Measurements from ENCODE around the gene SIL1. TPM values are rescaled to one million over a fixed set of nuclear protein-coding genes. Genes with fewer than 3 reads are reported as not detected.

Gene SIL1
- total and polyA plus RNA-seq, 5 donors from 2014 or later = 9.8 to 12.3 (median 11.2) TPM

DNA sequence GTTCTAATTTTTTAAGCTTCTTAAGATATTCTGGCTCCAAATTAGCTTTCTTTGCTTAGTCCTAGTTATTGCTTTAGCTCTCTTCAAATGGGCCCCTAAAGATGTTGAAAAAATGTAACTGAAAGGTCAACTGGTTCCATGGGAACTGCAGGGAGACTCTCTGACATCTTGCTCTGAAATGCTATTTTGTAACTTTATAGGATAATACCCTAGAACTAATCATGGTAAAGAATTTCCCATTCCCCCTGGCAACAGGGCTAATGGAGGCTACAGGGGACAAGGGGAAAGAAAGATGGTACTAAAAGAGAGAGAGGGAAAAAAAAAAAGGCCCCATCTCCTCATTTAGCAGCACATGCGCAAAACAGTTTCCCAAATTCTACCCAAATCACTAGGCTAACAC is 39.4 kb downstream of the SIL1 start:
- H3K9me3 Mint-ChIP-seq = no peaks in the 10 kb centered on the region
- Histone ChIP-seq H3K9me3 (ENCODE audit: control insufficient read depth in 2 of 2, low read length in 2 of 2) (no peaks in the 10 kb centered on the region), H3K4me3 (ENCODE audit: low read depth, low read length) (no peak overlapping the region), H3K27ac (ENCODE audit: insufficient read depth, low read length, poor library complexity, severe bottlenecking) (no peak overlapping the region), H3K27me3 (ENCODE audit: control insufficient read depth, insufficient read depth, low read length) (no peaks in the 10 kb centered on the region), H3K36me3 (ENCODE audit: control insufficient read depth, insufficient read depth, low read length) (no peaks in the 10 kb centered on the region), H3K4me1 (ENCODE audit: control insufficient read depth, insufficient read depth, low read length, poor library complexity, severe bottlenecking) (no peaks in the 10 kb centered on the region)
- H3K36me3 Mint-ChIP-seq = peaks cover 6% of the 10 kb centered on the region
- no peak for DNase-seq
- H3K27me3 Mint-ChIP-seq = no peaks in the 10 kb centered on the region
- no peak overlapping the region for H3K4me3 Mint-ChIP-seq
- no peak overlapping the region for H3K27ac Mint-ChIP-seq
- H3K4me1 Mint-ChIP-seq = peaks cover 0 to 5% (median 2%) of the 10 kb centered on the region in 4 donors
- no peak for ATAC-seq (ENCODE audit: low read depth in 2 of 2)

GRCh38 chr5:139157556-139157955 is 40.6 kb downstream of the SIL1 start:
- no peaks in the 10 kb centered on the region for H3K4me1 ChIP-seq (ENCODE audit: control insufficient read depth, insufficient read depth, low read length, poor library complexity, severe bottlenecking)
- H3K27me3 Mint-ChIP-seq = no peaks in the 10 kb centered on the region
- H3K36me3 ChIP-seq (ENCODE audit: control insufficient read depth, insufficient read depth, low read length) = no peaks in the 10 kb centered on the region
- ATAC-seq (ENCODE audit: low read depth in 2 of 2) (no peak), DNase-seq (no peak)
- H3K4me3 Mint-ChIP-seq = no peak overlapping the region
- H3K27me3 ChIP-seq (ENCODE audit: control insufficient read depth, insufficient read depth, low read length) = no peaks in the 10 kb centered on the region
- no peak overlapping the region for H3K27ac ChIP-seq (ENCODE audit: insufficient read depth, low read length, poor library complexity, severe bottlenecking)
- peaks cover 0 to under 1% (median under 1%) of the 10 kb centered on the region in 4 donors for H3K4me1 Mint-ChIP-seq
- H3K9me3 ChIP-seq (ENCODE audit: control insufficient read depth in 2 of 2, low read length in 2 of 2) = no peaks in the 10 kb centered on the region
- H3K9me3 Mint-ChIP-seq = no peaks in the 10 kb centered on the region
- no peak overlapping the region for H3K27ac Mint-ChIP-seq
- H3K36me3 Mint-ChIP-seq = peaks cover 11% of the 10 kb centered on the region
- no peak overlapping the region for H3K4me3 ChIP-seq (ENCODE audit: low read depth, low read length)

DNA sequence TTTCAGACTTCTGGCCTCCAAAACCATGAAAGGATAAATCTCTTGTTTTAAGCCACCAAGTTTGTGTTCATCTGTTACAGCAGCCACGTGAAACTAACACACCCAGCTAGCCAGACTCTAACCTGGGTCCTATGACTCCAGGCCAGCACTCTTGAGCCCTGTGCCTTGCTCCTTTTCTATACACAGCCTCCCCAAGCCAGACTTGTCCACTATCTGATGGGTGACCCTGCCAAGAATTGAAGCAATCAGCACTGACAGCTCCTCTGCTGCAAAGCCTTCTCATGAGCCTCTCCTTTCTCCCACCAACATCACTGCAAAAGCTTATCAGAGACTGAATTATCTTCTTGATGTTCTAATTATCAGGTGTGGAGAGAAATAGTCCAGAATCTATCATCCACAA is 41.4 kb downstream of the SIL1 start:
- no peaks in the 10 kb centered on the region for H3K4me1 Mint-ChIP-seq
- DNase-seq = no peak
- no peak overlapping the region for H3K27ac ChIP-seq (ENCODE audit: insufficient read depth, low read length, poor library complexity, severe bottlenecking)
- no peaks in the 10 kb centered on the region for H3K36me3 ChIP-seq (ENCODE audit: control insufficient read depth, insufficient read depth, low read length)
- H3K36me3 Mint-ChIP-seq = peaks cover 11% of the 10 kb centered on the region
- H3K9me3 Mint-ChIP-seq = no peaks in the 10 kb centered on the region
- no peak overlapping the region for H3K4me3 ChIP-seq (ENCODE audit: low read depth, low read length)
- H3K4me1 ChIP-seq (ENCODE audit: control insufficient read depth, insufficient read depth, low read length, poor library complexity, severe bottlenecking) = no peaks in the 10 kb centered on the region
- H3K27me3 Mint-ChIP-seq = no peaks in the 10 kb centered on the region
- H3K4me3 Mint-ChIP-seq = no peak overlapping the region
- no peaks in the 10 kb centered on the region for H3K27me3 ChIP-seq (ENCODE audit: control insufficient read depth, insufficient read depth, low read length)
- no peaks in the 10 kb centered on the region for H3K9me3 ChIP-seq (ENCODE audit: control insufficient read depth in 2 of 2, low read length in 2 of 2)
- H3K27ac Mint-ChIP-seq = peak overlapping the region in 1 of 3 donors; percentile 29
- no peak for ATAC-seq (ENCODE audit: low read depth in 2 of 2)

- Histone ChIP-seq H3K36me3 (ENCODE audit: control insufficient read depth, insufficient read depth, low read length) (no peaks in the 10 kb centered on the region), H3K4me1 (ENCODE audit: control insufficient read depth, insufficient read depth, low read length, poor library complexity, severe bottlenecking) (no peaks in the 10 kb centered on the region), H3K4me3 (ENCODE audit: low read depth, low read length) (no peak overlapping the region), H3K27me3 (ENCODE audit: control insufficient read depth, insufficient read depth, low read length) (no peaks in the 10 kb centered on the region), H3K27ac (ENCODE audit: insufficient read depth, low read length, poor library complexity, severe bottlenecking) (no peak overlapping the region), H3K9me3 (ENCODE audit: control insufficient read depth in 2 of 2, low read length in 2 of 2) (no peaks in the 10 kb centered on the region)
- H3K27me3 Mint-ChIP-seq = no peaks in the 10 kb centered on the region
- H3K4me3 Mint-ChIP-seq = no peak overlapping the region
- H3K9me3 Mint-ChIP-seq = no peaks in the 10 kb centered on the region
- peaks cover 11% of the 10 kb centered on the region for H3K36me3 Mint-ChIP-seq
- H3K27ac Mint-ChIP-seq = no peak overlapping the region
- H3K4me1 Mint-ChIP-seq = peaks cover 0 to under 1% (median under 1%) of the 10 kb centered on the region in 4 donors
- ATAC-seq (ENCODE audit: low read depth in 2 of 2) (no peak), DNase-seq (no peak)
Observed at GRCh38 chr5:139155333-139155732, 42.8 kb downstream of the SIL1 start.

GRCh38 chr5:139151902-139152301 is 46.3 kb downstream of the SIL1 start:
- DNase-seq (no peak), ATAC-seq (ENCODE audit: low read depth in 2 of 2) (no peak)
- Histone ChIP-seq H3K27me3 (ENCODE audit: control insufficient read depth, insufficient read depth, low read length) (no peaks in the 10 kb centered on the region), H3K4me3 (ENCODE audit: low read depth, low read length) (no peak overlapping the region), H3K9me3 (ENCODE audit: control insufficient read depth in 2 of 2, low read length in 2 of 2) (no peaks in the 10 kb centered on the region), H3K27ac (ENCODE audit: insufficient read depth, low read length, poor library complexity, severe bottlenecking) (no peak overlapping the region), H3K4me1 (ENCODE audit: control insufficient read depth, insufficient read depth, low read length, poor library complexity, severe bottlenecking) (no peaks in the 10 kb centered on the region), H3K36me3 (ENCODE audit: control insufficient read depth, insufficient read depth, low read length) (no peaks in the 10 kb centered on the region)
- H3K27me3 Mint-ChIP-seq = no peaks in the 10 kb centered on the region
- no peaks in the 10 kb centered on the region for H3K9me3 Mint-ChIP-seq
- no peak overlapping the region for H3K4me3 Mint-ChIP-seq
- H3K4me1 Mint-ChIP-seq = peaks cover 0 to 4% (median 3%) of the 10 kb centered on the region in 4 donors
- peaks cover 10% of the 10 kb centered on the region for H3K36me3 Mint-ChIP-seq
- no peak overlapping the region for H3K27ac Mint-ChIP-seq

DNA sequence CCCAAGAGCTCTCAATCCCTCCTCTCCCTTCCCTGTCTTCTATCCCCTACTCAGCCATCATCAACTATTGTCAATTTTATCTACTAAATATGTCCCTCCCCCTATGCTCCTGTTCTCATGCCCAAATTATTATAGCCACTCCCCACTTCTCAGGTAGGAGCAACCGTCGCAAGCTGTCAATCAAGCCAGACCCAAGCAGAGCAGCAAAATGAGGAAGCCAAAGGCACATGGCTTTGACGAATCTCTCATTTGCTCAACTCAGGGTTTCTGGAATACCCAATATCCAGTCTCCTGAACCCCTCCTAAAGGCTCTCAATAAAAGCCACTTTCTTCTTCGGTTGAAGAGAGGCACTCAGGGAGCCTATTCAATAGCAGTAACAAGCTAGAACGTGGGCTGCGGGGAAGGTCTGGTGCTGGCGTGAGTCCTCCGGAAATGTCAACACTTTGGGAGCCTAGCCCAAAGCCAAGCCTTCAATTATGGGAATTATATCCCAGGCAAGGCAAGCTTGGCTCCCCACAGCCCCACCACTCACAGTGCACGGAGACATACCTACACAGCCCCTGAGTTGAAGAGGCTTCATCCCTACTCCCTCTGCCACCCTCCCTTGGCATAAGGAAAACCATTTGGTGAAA is 47.7 kb downstream of the SIL1 start:
- Mint-ChIP-seq H3K9me3 (no peaks in the 10 kb centered on the region), H3K4me1 (peaks cover 0 to 7% (median 4%) of the 10 kb centered on the region in 4 donors), H3K4me3 (peak overlapping the region in 1 of 4 donors; percentile 2), H3K27ac (no peak overlapping the region), H3K27me3 (no peaks in the 10 kb centered on the region), H3K36me3 (peaks cover 5% of the 10 kb centered on the region)
- H3K4me3 ChIP-seq (ENCODE audit: low read depth, low read length) = no peak overlapping the region
- H3K27me3 ChIP-seq (ENCODE audit: control insufficient read depth, insufficient read depth, low read length) = no peaks in the 10 kb centered on the region
- H3K4me1 ChIP-seq (ENCODE audit: control insufficient read depth, insufficient read depth, low read length, poor library complexity, severe bottlenecking) = no peaks in the 10 kb centered on the region
- H3K9me3 ChIP-seq (ENCODE audit: control insufficient read depth in 2 of 2, low read length in 2 of 2) = no peaks in the 10 kb centered on the region
- H3K36me3 ChIP-seq (ENCODE audit: control insufficient read depth, insufficient read depth, low read length) = no peaks in the 10 kb centered on the region
- ATAC-seq (ENCODE audit: low read depth in 2 of 2) = no peak
- no peak for DNase-seq
- H3K27ac ChIP-seq (ENCODE audit: insufficient read depth, low read length, poor library complexity, severe bottlenecking) = no peak overlapping the region

- Mint-ChIP-seq H3K9me3 (peaks cover 0 to 1% (median 0%) of the 10 kb centered on the region in 7 donors), H3K4me1 (peaks cover 0 to 9% (median 5%) of the 10 kb centered on the region in 4 donors), H3K27ac (no peak overlapping the region), H3K27me3 (no peaks in the 10 kb centered on the region), H3K4me3 (no peak overlapping the region), H3K36me3 (peaks cover 5% of the 10 kb centered on the region)
- DNase-seq = no peak
- Histone ChIP-seq H3K27me3 (ENCODE audit: control insufficient read depth, insufficient read depth, low read length) (no peaks in the 10 kb centered on the region), H3K4me3 (ENCODE audit: low read depth, low read length) (no peak overlapping the region), H3K9me3 (ENCODE audit: control insufficient read depth in 2 of 2, low read length in 2 of 2) (no peaks in the 10 kb centered on the region), H3K4me1 (ENCODE audit: control insufficient read depth, insufficient read depth, low read length, poor library complexity, severe bottlenecking) (no peaks in the 10 kb centered on the region), H3K27ac (ENCODE audit: insufficient read depth, low read length, poor library complexity, severe bottlenecking) (no peak overlapping the region), H3K36me3 (ENCODE audit: control insufficient read depth, insufficient read depth, low read length) (no peaks in the 10 kb centered on the region)
- ATAC-seq (ENCODE audit: low read depth in 2 of 2) = no peak
Observed at GRCh38 chr5:139149477-139150199, 48.5 kb downstream of the SIL1 start.

GRCh38 chr5:139148986-139149385 is 49.2 kb downstream of the SIL1 start:
- peaks cover 0 to 9% (median 5%) of the 10 kb centered on the region in 4 donors for H3K4me1 Mint-ChIP-seq
- ATAC-seq (ENCODE audit: low read depth in 2 of 2) = no peak
- Histone ChIP-seq H3K4me3 (ENCODE audit: low read depth, low read length) (no peak overlapping the region), H3K27ac (ENCODE audit: insufficient read depth, low read length, poor library complexity, severe bottlenecking) (no peak overlapping the region), H3K27me3 (ENCODE audit: control insufficient read depth, insufficient read depth, low read length) (no peaks in the 10 kb centered on the region), H3K9me3 (ENCODE audit: control insufficient read depth in 2 of 2, low read length in 2 of 2) (no peaks in the 10 kb centered on the region), H3K36me3 (ENCODE audit: control insufficient read depth, insufficient read depth, low read length) (no peaks in the 10 kb centered on the region), H3K4me1 (ENCODE audit: control insufficient read depth, insufficient read depth, low read length, poor library complexity, severe bottlenecking) (no peaks in the 10 kb centered on the region)
- H3K36me3 Mint-ChIP-seq = peaks cover 5% of the 10 kb centered on the region
- no peaks in the 10 kb centered on the region for H3K27me3 Mint-ChIP-seq
- peak overlapping the region in 1 of 3 donors; percentile 35 for H3K27ac Mint-ChIP-seq
- no peak overlapping the region for H3K4me3 Mint-ChIP-seq
- DNase-seq = no peak
- peaks cover 0 to 1% (median 0%) of the 10 kb centered on the region in 7 donors for H3K9me3 Mint-ChIP-seq

Measured in CD4-positive, CD25-positive, alpha-beta regulatory T cell (primary cell).